Ishikawa (cell line): Measurements from ENCODE around the gene C1orf216.

Source experiments
- CEBPB ChIP-seq: IDR thresholded peaks from 2 replicates; pipeline ENCODE4 v1.6.1; 2012
- CREB1 ChIP-seq: IDR thresholded peaks from 2 replicates; pipeline ENCODE4 v1.6.1; 2012; ENCODE audit warnings: low read depth
- EGR1 ChIP-seq: IDR thresholded peaks from 2 replicates; pipeline ENCODE4 v1.6.1; 2012
- EP300 ChIP-seq: IDR thresholded peaks from 2 replicates; pipeline ENCODE4 v1.6.1; 2012; ENCODE audit warnings: borderline replicate concordance
- FOXM1 ChIP-seq: IDR thresholded peaks from 2 replicates; pipeline ENCODE4 v1.6.1; 2012; ENCODE audit warnings: low read depth, borderline replicate concordance
- MAX ChIP-seq: IDR thresholded peaks from 2 replicates; pipeline ENCODE4 v1.6.1; 2012
- NFIC ChIP-seq: IDR thresholded peaks from 2 replicates; pipeline ENCODE4 v1.6.1; 2012
- RAD21 ChIP-seq: IDR thresholded peaks from 2 replicates; pipeline ENCODE4 v1.6.1; 2012; ENCODE audit warnings: low read depth
- REST ChIP-seq: IDR thresholded peaks from 2 replicates; pipeline ENCODE4 v1.6.1; 2012; ENCODE audit warnings: low read depth, mild to moderate bottlenecking
- TAF1 ChIP-seq: IDR thresholded peaks from 2 replicates; pipeline ENCODE4 v1.6.1; 2012; ENCODE audit warnings: low read depth, mild to moderate bottlenecking
- TCF12 ChIP-seq: IDR thresholded peaks from 2 replicates; pipeline ENCODE4 v1.6.1; 2012; ENCODE audit warnings: low read depth
- TEAD4 ChIP-seq: IDR thresholded peaks from 2 replicates; pipeline ENCODE4 v1.6.1; 2012
- USF1 ChIP-seq: IDR thresholded peaks from 2 replicates; pipeline ENCODE4 v1.6.1; 2012
- YY1 ChIP-seq: IDR thresholded peaks from 2 replicates; pipeline ENCODE4 v1.6.1; 2012; ENCODE audit warnings: low read depth
- ZBTB7A ChIP-seq: IDR thresholded peaks from 2 replicates; pipeline ENCODE4 v1.6.1; 2012; ENCODE audit warnings: low read depth

Gene C1orf216

GRCh38 chr1:35675773-35676172 is 42.9 kb downstream of the C1orf216 start:
- TF ChIP-seq CREB1 (no peak), TEAD4 (no peak), RAD21 (no peak), REST (no peak)

GRCh38 chr1:35674111-35674510 is 44.6 kb downstream of the C1orf216 start:
- TF ChIP-seq RAD21: no peak
- TF ChIP-seq EP300: no peak
- no peak for TF ChIP-seq NFIC
- no peak for TF ChIP-seq EGR1
- no peak for TF ChIP-seq CEBPB
- TF ChIP-seq TAF1: no peak
- no peak for TF ChIP-seq CREB1
- no peak for TF ChIP-seq USF1
- TF ChIP-seq YY1: no peak
- TF ChIP-seq ZBTB7A: no peak
- no peak for TF ChIP-seq MAX
- no peak for TF ChIP-seq TEAD4

GRCh38 chr1:35672116-35672515 is 46.6 kb downstream of the C1orf216 start:
- TF ChIP-seq CEBPB: no peak
- no peak for TF ChIP-seq ZBTB7A
- TF ChIP-seq RAD21: no peak
- no peak for TF ChIP-seq REST
- no peak for TF ChIP-seq MAX
- no peak for TF ChIP-seq EGR1
- no peak for TF ChIP-seq FOXM1
- TF ChIP-seq NFIC: no peak
- TF ChIP-seq CREB1: no peak
- TF ChIP-seq TAF1: no peak
- TF ChIP-seq YY1: no peak
- no peak for TF ChIP-seq EP300
- TF ChIP-seq TEAD4: no peak
- TF ChIP-seq USF1: no peak
- no peak for TF ChIP-seq TCF12

GRCh38 chr1:35668506-35668905 is 50.2 kb downstream of the C1orf216 start:
- no peak for TF ChIP-seq USF1
- TF ChIP-seq YY1: no peak
- TF ChIP-seq CREB1: no peak

GRCh38 chr1:35666916-35667315 is 51.8 kb downstream of the C1orf216 start:
- TF ChIP-seq RAD21 (no peak), TAF1 (no peak), YY1 (no peak), CREB1 (no peak), USF1 (no peak), FOXM1 (no peak), TEAD4 (no peak), ZBTB7A (no peak), REST (no peak), EP300 (no peak), NFIC (no peak), TCF12 (no peak), MAX (no peak)
